T-helper 17 cell (primary cell): Measurements from ENCODE around the gene PRR33. TPM values are rescaled to one million over a fixed set of nuclear protein-coding genes. Genes with fewer than 3 reads are reported as not detected.
A peak's percentile ranks its signal among the peaks of the same experiment; 100 is the strongest.
"Not testable (repeated sequence)": the region's sequence is repeated elsewhere in the genome, so short reads cannot be mapped to it uniquely, and the experiment has no call there.

Source experiments
- ATAC-seq: fragments of 150-1000 bp; cut with Tn5 transposase; 2 replicates; pipeline ENCODE4 v1.10.0; 2021; ENCODE audit warnings: mild to moderate bottlenecking, moderate library complexity
- DNase-seq, 3 donors: peaks; one replicate each; pipeline versions ENCODE4 v3.0.0 to v3.0.0-alpha.2; 2020 to 2021
- H3K9me3 ChIP-seq: one replicate; pipeline ENCODE4 v1.7.0; 2013; ENCODE audit warnings: low read length, mild to moderate bottlenecking; ENCODE audit not compliant: control insufficient read depth, poor library complexity, severe bottlenecking
- H3K27ac Mint-ChIP-seq: one replicate; pipeline ENCODE4 v1.8.0; 2022; ENCODE audit warnings: mild to moderate bottlenecking, moderate library complexity, mixed read lengths
- H3K27me3 Mint-ChIP-seq: one replicate; pipeline ENCODE4 v1.8.0; 2022; ENCODE audit warnings: mixed read lengths
- H3K36me3 Mint-ChIP-seq: one replicate; pipeline ENCODE4 v1.8.0; 2022; ENCODE audit warnings: low read depth, mixed read lengths
- H3K4me1 Mint-ChIP-seq: one replicate; pipeline ENCODE4 v1.8.0; 2022; ENCODE audit warnings: mild to moderate bottlenecking, mixed read lengths
- H3K4me3 Mint-ChIP-seq: one replicate; pipeline ENCODE4 v1.8.0; 2022; ENCODE audit warnings: mild to moderate bottlenecking, moderate library complexity, mixed read lengths
- total RNA-seq, 4 donors: library from RNA in 2 of 4; stranded (reverse) in 2 of 4; gene quantifications; one replicate each; pipeline ENCODE4 v1.2.3 and lab custom pipeline; 2022 to 2026

The PRR33 gene
- total RNA-seq, 2 donors from 2014 or later = not detected

GRCh38 chr11:1886551-1886950 is 5.1 kb downstream of the PRR33 start:
- H3K27me3 Mint-ChIP-seq, ATAC-seq, H3K27ac Mint-ChIP-seq, H3K9me3 ChIP-seq, H3K4me3 Mint-ChIP-seq, DNase-seq, H3K36me3 Mint-ChIP-seq: not testable (repeated sequence)
- peaks cover 25% of the 10 kb centered on the region for H3K4me1 Mint-ChIP-seq

- peaks cover 2% of the 10 kb centered on the region for H3K36me3 Mint-ChIP-seq
- DNase-seq = no peak
- no peak for ATAC-seq
- no peak overlapping the region for H3K27ac Mint-ChIP-seq
- no peaks in the 10 kb centered on the region for H3K9me3 ChIP-seq
- peaks cover 27% of the 10 kb centered on the region for H3K4me1 Mint-ChIP-seq
- no peaks in the 10 kb centered on the region for H3K27me3 Mint-ChIP-seq
- no peak overlapping the region for H3K4me3 Mint-ChIP-seq
These were observed 7.4 kb downstream of the PRR33 start for GRCh38 chr11:1884303-1884700.

GRCh38 chr11:1883346-1884302 is 8.1 kb downstream of the PRR33 start:
- Mint-ChIP-seq H3K4me3 (no peak overlapping the region), H3K27ac (peak overlapping the region; percentile 4), H3K4me1 (peaks cover 21% of the 10 kb centered on the region), H3K36me3 (peaks cover 2% of the 10 kb centered on the region), H3K27me3 (no peaks in the 10 kb centered on the region)
- ATAC-seq (no peak), DNase-seq (no peak)
- H3K9me3 ChIP-seq = no peaks in the 10 kb centered on the region

- no peaks in the 10 kb centered on the region for H3K9me3 ChIP-seq
- no peaks in the 10 kb centered on the region for H3K27me3 Mint-ChIP-seq
- ATAC-seq (peak; percentile 91), DNase-seq (peak; percentile 61 to 78 (median 69))
- peaks cover 13% of the 10 kb centered on the region for H3K4me1 Mint-ChIP-seq
- no peaks in the 10 kb centered on the region for H3K36me3 Mint-ChIP-seq
- H3K27ac Mint-ChIP-seq = peak overlapping the region; percentile 4
- H3K4me3 Mint-ChIP-seq = no peak overlapping the region
These were observed 9.1 kb downstream of the PRR33 start for GRCh38 chr11:1882265-1883238.

- ATAC-seq (peak; percentile 15), DNase-seq (no peak)
- Mint-ChIP-seq H3K4me1 (peaks cover 15% of the 10 kb centered on the region), H3K27ac (peak overlapping the region; percentile 66), H3K27me3 (no peaks in the 10 kb centered on the region), H3K4me3 (no peak overlapping the region), H3K36me3 (no peaks in the 10 kb centered on the region)
- no peaks in the 10 kb centered on the region for H3K9me3 ChIP-seq
These were observed 10.0 kb downstream of the PRR33 start for GRCh38 chr11:1881442-1882264.

GRCh38 chr11:1880746-1881441 is 10.8 kb downstream of the PRR33 start:
- Mint-ChIP-seq H3K36me3 (no peaks in the 10 kb centered on the region), H3K4me3 (no peak overlapping the region), H3K4me1 (peaks cover 15% of the 10 kb centered on the region), H3K27me3 (no peaks in the 10 kb centered on the region), H3K27ac (peak overlapping the region; percentile 66)
- H3K9me3 ChIP-seq = no peaks in the 10 kb centered on the region
- DNase-seq (no peak), ATAC-seq (no peak)

GRCh38 chr11:1879941-1880720 is 11.6 kb downstream of the PRR33 start:
- no peak for DNase-seq
- H3K9me3 ChIP-seq = no peaks in the 10 kb centered on the region
- Mint-ChIP-seq H3K27ac (peak overlapping the region; percentile 66), H3K27me3 (no peaks in the 10 kb centered on the region), H3K36me3 (no peaks in the 10 kb centered on the region), H3K4me3 (peak overlapping the region; percentile 39), H3K4me1 (peaks cover 15% of the 10 kb centered on the region)
- ATAC-seq = no peak

- Mint-ChIP-seq H3K27me3 (no peaks in the 10 kb centered on the region), H3K4me1 (peaks cover 15% of the 10 kb centered on the region), H3K27ac (no peak overlapping the region)
These were observed 12.3 kb downstream of the PRR33 start for GRCh38 chr11:1879342-1879940.

GRCh38 chr11:1878137-1879031 is 13.3 kb downstream of the PRR33 start:
- Mint-ChIP-seq H3K27me3 (no peaks in the 10 kb centered on the region), H3K27ac (no peak overlapping the region), H3K36me3 (no peaks in the 10 kb centered on the region), H3K4me3 (no peak overlapping the region), H3K4me1 (peaks cover 16% of the 10 kb centered on the region)
- ATAC-seq (no peak), DNase-seq (no peak)
- no peaks in the 10 kb centered on the region for H3K9me3 ChIP-seq

More at GRCh38 chr11:1879342-1879940, 12.3 kb downstream of the PRR33 start:
- DNase-seq (no peak), ATAC-seq (no peak)
- Mint-ChIP-seq H3K4me3 (peak overlapping the region; percentile 39), H3K36me3 (no peaks in the 10 kb centered on the region)
- no peaks in the 10 kb centered on the region for H3K9me3 ChIP-seq

GRCh38 chr11:1877211-1878136 is 14.2 kb downstream of the PRR33 start:
- peaks cover 18% of the 10 kb centered on the region for H3K4me1 Mint-ChIP-seq
- H3K27me3 Mint-ChIP-seq = no peaks in the 10 kb centered on the region
- H3K36me3 Mint-ChIP-seq = no peaks in the 10 kb centered on the region
- ATAC-seq = no peak
- no peaks in the 10 kb centered on the region for H3K9me3 ChIP-seq
- no peak for DNase-seq
- no peak overlapping the region for H3K27ac Mint-ChIP-seq
- no peak overlapping the region for H3K4me3 Mint-ChIP-seq
